Retina (tissue), 1 donor: ENCODE results near the gene WWOX.
"Not testable (repeated sequence)": the region's sequence is repeated elsewhere in the genome, so short reads cannot be mapped to it uniquely, and the experiment has no call there.

Experiments
- DNase-seq: peaks from one replicate; pipeline ENCODE4 v3.0.0-alpha.2; 2016

The WWOX gene

GRCh38 chr16:78669994-78670393 lies 570.5 kb downstream of the WWOX start:
- DNase-seq: no peak

GRCh38 chr16:78672779-78673556 lies 573.5 kb downstream of the WWOX start:
- no peak for DNase-seq

- DNase-seq: no peak
These were observed 574.4 kb downstream of the WWOX start for GRCh38 chr16:78673884-78674283.

- DNase-seq: no peak
These were observed 575.9 kb downstream of the WWOX start for GRCh38 chr16:78675312-78675711.

- DNase-seq: peak; percentile 59
These were observed 576.7 kb downstream of the WWOX start for GRCh38 chr16:78675951-78676792.

- DNase-seq: no peak
These were observed 577.8 kb downstream of the WWOX start for GRCh38 chr16:78677181-78677731.

- DNase-seq: no peak
These were observed 580.1 kb downstream of the WWOX start for GRCh38 chr16:78679546-78679945.

GRCh38 chr16:78681743-78682142 lies 582.3 kb downstream of the WWOX start:
- no peak for DNase-seq

GRCh38 chr16:78684030-78684611 lies 584.7 kb downstream of the WWOX start:
- no peak for DNase-seq

- DNase-seq: no peak
These were observed 585.4 kb downstream of the WWOX start for GRCh38 chr16:78684655-78685375.

GRCh38 chr16:78686601-78687000 lies 587.1 kb downstream of the WWOX start:
- DNase-seq: no peak

- no peak for DNase-seq
These were observed 589.6 kb downstream of the WWOX start for GRCh38 chr16:78689028-78689427.

GRCh38 chr16:78689536-78689935 lies 590.1 kb downstream of the WWOX start:
- DNase-seq: no peak

GRCh38 chr16:78690510-78690909 lies 591.1 kb downstream of the WWOX start:
- no peak for DNase-seq

- DNase-seq: not testable (repeated sequence)
These were observed 592.3 kb downstream of the WWOX start for GRCh38 chr16:78691746-78692145.

GRCh38 chr16:78693496-78693895 lies 594.0 kb downstream of the WWOX start:
- DNase-seq: no peak

GRCh38 chr16:78694414-78694813 lies 595.0 kb downstream of the WWOX start:
- no peak for DNase-seq

- no peak for DNase-seq
These were observed 595.9 kb downstream of the WWOX start for GRCh38 chr16:78695391-78695790.

- no peak for DNase-seq
These were observed 597.3 kb downstream of the WWOX start for GRCh38 chr16:78696797-78697196.

GRCh38 chr16:78697426-78697825 lies 598.0 kb downstream of the WWOX start:
- DNase-seq: no peak

GRCh38 chr16:78703936-78704335 lies 604.5 kb downstream of the WWOX start:
- DNase-seq: no peak

- DNase-seq: no peak
These were observed 605.0 kb downstream of the WWOX start for GRCh38 chr16:78704416-78704815.

GRCh38 chr16:78705694-78706093 lies 606.2 kb downstream of the WWOX start:
- no peak for DNase-seq
